ENCODE data around the gene GALNT16.

GALNT16 gene

DNA sequence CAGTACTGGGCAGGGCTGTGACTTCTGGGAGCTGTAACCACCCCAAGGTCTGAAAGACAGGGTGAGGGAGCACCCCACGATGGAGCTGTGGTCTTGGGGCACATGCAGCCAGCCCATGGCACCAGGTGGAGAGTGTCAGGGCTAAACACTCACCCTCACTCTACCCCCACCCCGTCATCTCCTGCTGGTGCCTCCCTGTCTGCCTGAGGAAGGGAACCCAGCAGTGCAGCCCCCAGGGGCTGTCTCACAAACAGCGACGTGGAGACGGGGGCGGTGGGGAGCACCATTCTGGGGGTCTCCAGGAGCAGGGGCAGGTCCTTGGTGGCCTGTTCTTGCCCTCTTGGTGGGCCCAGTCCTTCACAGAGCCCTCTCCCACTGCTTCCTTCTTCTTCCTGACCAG is 74.6 kb downstream of the GALNT16 start:
- no peak overlapping the region for H3K4me3 ChIP-seq (replicated peaks; ENCODE audit: low read depth, low read length)
- TF ChIP-seq, protein P1, sequence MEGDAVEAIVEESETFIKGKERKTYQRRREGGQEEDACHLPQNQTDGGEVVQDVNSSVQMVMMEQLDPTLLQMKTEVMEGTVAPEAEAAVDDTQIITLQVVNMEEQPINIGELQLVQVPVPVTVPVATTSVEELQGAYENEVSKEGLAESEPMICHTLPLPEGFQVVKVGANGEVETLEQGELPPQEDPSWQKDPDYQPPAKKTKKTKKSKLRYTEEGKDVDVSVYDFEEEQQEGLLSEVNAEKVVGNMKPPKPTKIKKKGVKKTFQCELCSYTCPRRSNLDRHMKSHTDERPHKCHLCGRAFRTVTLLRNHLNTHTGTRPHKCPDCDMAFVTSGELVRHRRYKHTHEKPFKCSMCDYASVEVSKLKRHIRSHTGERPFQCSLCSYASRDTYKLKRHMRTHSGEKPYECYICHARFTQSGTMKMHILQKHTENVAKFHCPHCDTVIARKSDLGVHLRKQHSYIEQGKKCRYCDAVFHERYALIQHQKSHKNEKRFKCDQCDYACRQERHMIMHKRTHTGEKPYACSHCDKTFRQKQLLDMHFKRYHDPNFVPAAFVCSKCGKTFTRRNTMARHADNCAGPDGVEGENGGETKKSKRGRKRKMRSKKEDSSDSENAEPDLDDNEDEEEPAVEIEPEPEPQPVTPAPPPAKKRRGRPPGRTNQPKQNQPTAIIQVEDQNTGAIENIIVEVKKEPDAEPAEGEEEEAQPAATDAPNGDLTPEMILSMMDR (IDR thresholded peaks at IDR 0.05; ENCODE audit: low read length, missing control alignments): no peak
- no peak for DNase-seq (ENCODE audit: low read depth)

DNA sequence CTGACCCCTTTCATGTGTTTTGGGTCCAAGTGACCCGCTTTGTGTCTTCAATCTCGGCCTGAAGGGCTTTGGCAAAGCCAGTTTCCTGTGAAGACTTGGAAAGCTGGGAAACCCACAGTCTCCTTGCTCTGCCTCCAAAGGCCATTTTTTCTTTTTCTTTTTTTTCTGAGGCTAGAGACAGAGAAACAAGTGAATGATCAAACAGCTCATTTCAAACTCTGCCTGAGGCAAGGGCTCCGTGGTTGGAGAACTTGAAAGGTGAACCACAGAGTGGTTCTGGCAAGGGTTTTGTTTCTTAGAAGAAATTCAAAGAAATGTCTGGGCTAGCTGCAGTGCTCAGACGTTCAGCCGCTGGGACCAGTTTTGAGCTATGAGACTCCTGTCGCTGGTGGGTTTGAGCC is 75.4 kb downstream of the GALNT16 start:
- no peak overlapping the region for H3K4me3 ChIP-seq (replicated peaks; ENCODE audit: low read depth, low read length)
- no peak for DNase-seq (ENCODE audit: low read depth)
- TF ChIP-seq, protein P1 (IDR thresholded peaks at IDR 0.05; ENCODE audit: low read length, missing control alignments): no peak

DNA sequence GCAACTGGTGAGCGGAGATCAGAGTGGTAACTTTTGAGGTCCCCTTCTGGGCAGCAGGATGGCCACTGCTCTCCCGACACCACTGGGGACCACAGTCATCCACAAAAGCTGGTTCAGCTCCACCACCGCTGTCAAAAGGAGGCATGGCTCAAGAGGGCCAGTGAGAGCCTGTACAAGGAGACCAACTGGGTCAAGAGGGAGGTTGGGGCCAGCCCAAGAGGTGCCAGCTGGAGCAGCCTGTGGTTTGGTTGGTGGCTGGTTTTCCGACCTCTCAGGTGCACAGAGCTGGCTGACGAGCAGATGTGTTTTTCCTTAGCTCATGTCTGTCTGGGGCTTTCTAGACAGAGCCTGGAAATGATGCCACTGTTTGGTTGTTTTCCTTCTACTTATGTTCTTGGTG is 78.0 kb downstream of the GALNT16 start:
- DNase-seq (ENCODE audit: low read depth): no peak
- TF ChIP-seq, protein P1 (IDR thresholded peaks at IDR 0.05; ENCODE audit: low read length, missing control alignments): no peak
- H3K4me3 ChIP-seq (replicated peaks; ENCODE audit: low read depth, low read length): no peak overlapping the region

DNA sequence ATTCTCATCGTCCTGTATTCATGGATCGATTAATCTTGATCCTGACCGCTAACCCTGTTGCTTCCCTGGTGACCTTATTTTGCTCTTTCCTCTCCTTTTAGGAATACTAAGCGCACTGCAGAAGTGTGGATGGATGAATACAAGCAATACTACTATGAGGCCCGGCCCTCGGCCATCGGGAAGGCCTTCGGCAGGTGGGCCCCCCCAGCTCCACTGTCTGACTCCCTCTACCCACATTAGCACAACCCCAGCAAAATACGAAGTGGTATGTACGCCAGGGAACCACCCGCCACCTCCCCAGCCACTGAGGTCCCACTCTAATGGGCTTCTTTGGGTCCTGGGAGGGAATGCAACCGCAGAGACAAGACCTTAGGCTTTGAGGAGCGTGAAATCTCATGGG is 79.5 kb downstream of the GALNT16 start:
- no peak overlapping the region for H3K4me3 ChIP-seq (replicated peaks; ENCODE audit: low read depth, low read length)
- DNase-seq (ENCODE audit: low read depth): no peak
- TF ChIP-seq, protein P1 (IDR thresholded peaks at IDR 0.05; ENCODE audit: low read length, missing control alignments): no peak

DNA sequence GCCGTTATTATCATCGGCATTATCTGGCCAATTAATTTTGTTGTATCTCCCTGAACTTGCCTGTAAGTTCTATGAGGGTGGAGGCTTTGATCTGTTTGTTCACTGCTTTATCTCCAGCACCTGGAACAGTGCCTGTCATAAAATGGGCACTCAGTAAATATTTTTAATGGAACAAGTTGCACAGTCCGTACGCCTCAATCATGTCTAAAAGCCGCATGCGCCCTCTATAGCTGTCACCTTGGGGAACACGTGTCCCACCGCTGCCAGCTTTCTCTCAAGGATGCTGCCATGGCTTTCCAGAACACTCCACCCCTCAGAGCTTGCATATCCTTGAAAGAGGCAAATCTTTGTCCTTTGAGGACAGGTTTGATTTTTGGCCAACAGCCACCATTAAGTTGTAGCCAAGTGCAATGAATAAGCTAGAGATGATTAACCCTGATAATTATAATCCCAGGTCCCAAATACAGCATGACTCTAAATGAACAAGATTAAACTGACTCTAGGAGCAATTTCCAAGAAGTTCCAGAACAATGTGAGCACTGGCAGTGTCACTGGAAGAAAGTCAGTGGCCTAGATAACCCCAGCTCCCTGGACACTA is 83.1 kb downstream of the GALNT16 start:
- TF ChIP-seq, protein P1 (IDR thresholded peaks at IDR 0.05; ENCODE audit: low read length, missing control alignments): no peak
- no peak overlapping the region for H3K4me3 ChIP-seq (replicated peaks; ENCODE audit: low read depth, low read length)
- no peak for DNase-seq (ENCODE audit: low read depth)

DNA sequence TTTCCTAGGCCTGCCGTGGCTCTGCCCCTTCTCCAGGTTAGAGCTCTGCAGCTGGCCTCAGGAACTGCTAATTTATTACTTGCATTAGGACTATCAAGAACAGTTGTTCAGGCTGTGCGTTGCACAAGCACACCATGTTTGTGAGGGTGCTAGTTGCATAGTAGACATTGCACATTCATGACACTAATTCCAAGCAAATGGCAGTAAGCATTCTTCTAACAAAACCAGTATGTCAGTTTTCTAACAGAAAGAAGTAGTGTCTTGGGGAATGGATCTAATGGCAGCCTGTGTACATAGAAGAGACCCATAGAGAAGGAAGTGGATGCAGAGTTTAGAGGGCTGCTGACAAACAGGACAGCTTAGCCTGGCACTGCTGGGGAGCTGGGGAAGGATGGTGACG is 84.2 kb downstream of the GALNT16 start:
- no peak overlapping the region for H3K4me3 ChIP-seq (replicated peaks; ENCODE audit: low read depth, low read length)
- TF ChIP-seq, protein P1 (IDR thresholded peaks at IDR 0.05; ENCODE audit: low read length, missing control alignments): no peak
- no peak for DNase-seq (ENCODE audit: low read depth)

DNA sequence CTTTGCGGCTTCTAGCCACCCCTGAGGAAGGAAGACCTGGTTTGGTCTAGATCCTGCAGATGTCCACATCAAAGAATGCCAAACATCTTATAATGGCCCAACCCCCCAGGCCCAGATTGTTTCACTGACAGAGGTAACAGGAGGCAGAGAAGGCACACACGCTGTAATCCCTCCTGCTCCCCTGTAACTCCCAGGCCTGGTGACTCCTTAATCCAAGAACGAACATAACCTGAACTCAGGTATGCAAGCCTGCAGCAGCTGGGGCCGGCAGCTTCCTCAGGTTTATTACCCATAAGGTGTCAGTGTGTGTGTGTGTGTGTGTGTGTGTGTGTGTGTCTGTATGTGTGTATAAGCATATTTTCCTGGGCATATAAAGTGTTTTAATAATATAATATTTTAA is 85.4 kb downstream of the GALNT16 start:
- H3K4me3 ChIP-seq (replicated peaks; ENCODE audit: low read depth, low read length): no peak overlapping the region
- TF ChIP-seq, protein P1 (IDR thresholded peaks at IDR 0.05; ENCODE audit: low read length, missing control alignments): no peak
- DNase-seq (ENCODE audit: low read depth): no peak

All from fibroblast of pulmonary artery (primary cell).